ENCODE measurements around the gene SSBP4. TPM values are rescaled to one million over a fixed set of nuclear protein-coding genes. Genes with fewer than 3 reads are reported as not detected.
A peak's percentile ranks its signal among the peaks of the same experiment; 100 is the strongest.

SSBP4 gene
- total and polyA plus RNA-seq, 9 of the 15 experiments (the other 6 are each of a cell fraction or from before 2014, with no cell fraction given) = 1.1 to 189 (median 39.0) TPM

- TF ChIP-seq KLF6 (CRISPR knock-in tag; IDR thresholded peaks at IDR 0.05; ENCODE audit: borderline replicate concordance) (no peak), BRCA1 (IDR thresholded peaks at IDR 0.05) (no peak), BRCA1 (CRISPR knock-in tag; IDR thresholded peaks at IDR 0.05) (no peak), ZSCAN32 (CRISPR knock-in tag; IDR thresholded peaks at IDR 0.05) (no peak), IFI16 (CRISPR knock-in tag; IDR thresholded peaks at IDR 0.05) (no peak), POLR2B (IDR thresholded peaks at IDR 0.05; ENCODE audit: low read depth, partially characterized antibody) (peak; percentile 44), NKRF (IDR thresholded peaks at IDR 0.05; ENCODE audit: borderline replicate concordance) (peak; percentile 15; the same call in 1 of the 2 replicates), PHF21A (IDR thresholded peaks at IDR 0.05; ENCODE audit: borderline replicate concordance, low read depth) (no peak), GMEB1 (CRISPR knock-in tag; IDR thresholded peaks at IDR 0.05) (no peak), NCOA1 (IDR thresholded peaks at IDR 0.05; ENCODE audit: low read depth) (no peak), DACH1 (IDR thresholded peaks at IDR 0.05; ENCODE audit: partially characterized antibody) (peak; percentile 71), NR2C1 (IDR thresholded peaks at IDR 0.05) (no peak), NR2C1 (tag; IDR thresholded peaks at IDR 0.05) (no peak), CHD2 (IDR thresholded peaks at IDR 0.05; ENCODE audit: low read depth, low read length) (no peak), MAFF (IDR thresholded peaks at IDR 0.05; ENCODE audit: low read length) (no peak), AFF1 (IDR thresholded peaks at IDR 0.05; ENCODE audit: low read depth in 1 of 2, partially characterized antibody in 2 of 2) (peak in 1 of 2 experiments; percentile 46), RBM34 (IDR thresholded peaks at IDR 0.05; ENCODE audit: borderline replicate concordance, insufficient read depth, low read length) (no peak), HDAC1 (IDR thresholded peaks at IDR 0.05) (peak in 1 of 2 experiments; percentile 38; a peak in 1 of 4 replicates), ZNF184 (CRISPR knock-in tag; IDR thresholded peaks at IDR 0.05) (no peak), RBBP5 (IDR thresholded peaks at IDR 0.05; ENCODE audit: borderline replicate concordance, insufficient read depth, low read length, poor library complexity, severe bottlenecking) (no peak)
These were observed 1.8 kb upstream of the SSBP4 start (continued) for GRCh38 chr19:18417250-18418028.

Data from K562 (cell line).